Fibroblast of the aortic adventitia (primary cell): Measurements from ENCODE around the gene LRP1B. TPM values are rescaled to one million over a fixed set of nuclear protein-coding genes. Genes with fewer than 3 reads are reported as not detected.

Source experiments
- DNase-seq: peaks from one replicate; pipeline ENCODE4 v3.0.0-alpha.2; 2010; ENCODE audit warnings: low read depth
- H3K4me3 ChIP-seq: 2 replicates; pipeline ENCODE4 v1.5.1; 2011; ENCODE audit warnings: low read depth, mild to moderate bottlenecking, control low read depth, low read length, moderate library complexity
- CTCF ChIP-seq: IDR thresholded peaks from 2 replicates; pipeline ENCODE4 v1.5.1; 2011; ENCODE audit warnings: mild to moderate bottlenecking, low read length, control low read depth, inconsistent platforms; ENCODE audit not compliant: insufficient read depth
- small RNA-seq: library from RNA; depleted of rRNA; stranded (forward); fragments of <200 nt; gene quantifications from one replicate; pipeline ENCODE3, GENCODE V24; 2012
- total RNA-seq: library from RNA; depleted of rRNA; stranded (reverse); fragments of >200 nt; gene quantifications from 2 replicates; pipeline ENCODE4 v1.2.3, GENCODE V29; 2012; ENCODE audit warnings: low replicate concordance

Gene LRP1B
- total RNA-seq, 1 donor, result 0.36 TPM

- DNase-seq, result no peak
- TF ChIP-seq CTCF, result no peak
- no peak overlapping the region for H3K4me3 ChIP-seq
These were observed 1943.7 kb downstream of the LRP1B start for GRCh38 chr2:140187086-140187485.

GRCh38 chr2:140186313-140186712 is 1944.5 kb downstream of the LRP1B start:
- H3K4me3 ChIP-seq, result no peak overlapping the region
- no peak for TF ChIP-seq CTCF
- DNase-seq, result peak; percentile 31

GRCh38 chr2:140185076-140185475 is 1945.7 kb downstream of the LRP1B start:
- H3K4me3 ChIP-seq, result no peak overlapping the region
- DNase-seq, result no peak
- TF ChIP-seq CTCF, result no peak

GRCh38 chr2:140183056-140183765 is 1947.6 kb downstream of the LRP1B start:
- no peak for TF ChIP-seq CTCF
- H3K4me3 ChIP-seq, result no peak overlapping the region
- DNase-seq, result no peak

Small RNA genes within 50 kb of the gene (small RNA-seq; reads per million reads assigned to genes)
- gene AC068287.1, result not detected
- not detected for gene MTCO1P44
- not detected for gene RF00019
- not detected for gene RF02271
- gene RNU6-904P, result not detected
